ENCODE data around the gene TMEM184A. TPM values are rescaled to one million over a fixed set of nuclear protein-coding genes. Genes with fewer than 3 reads are reported as not detected.

TMEM184A gene
- total and polyA plus RNA-seq, 2 of the 4 experiments (the other 2 are of a cell fraction): 0.36 to 1.9 TPM

- Histone ChIP-seq H2AFZ (replicated peaks; ENCODE audit: low read length, poor library complexity) (no peak overlapping the region), H3K56ac (ENCODE audit: extremely low read depth, insufficient read depth, low read length) (no peak overlapping the region), H4K5ac (ENCODE audit: low read depth, low read length) (no peak overlapping the region), H3K79me1 (ENCODE audit: low read depth in 1 of 2, low read length in 2 of 2) (peaks cover 9 to 26% of the 10 kb centered on the region in 2 experiments; a peak in 3 of 4 replicates), H2BK5ac (ENCODE audit: low read depth, low read length, poor library complexity, severe bottlenecking) (no peak overlapping the region), H3K4me1 (ENCODE audit: control insufficient read depth, insufficient read depth, low read length) (peaks cover 14% of the 10 kb centered on the region), H2BK20ac (ENCODE audit: low read depth, low read length) (no peak overlapping the region), H3K4ac (ENCODE audit: low read depth, low read length) (no peak overlapping the region), H3K9me1 (ENCODE audit: insufficient read depth, low read length) (peaks cover 14% of the 10 kb centered on the region), H3K23ac (ENCODE audit: low read depth, low read length) (no peak overlapping the region), H4K91ac (ENCODE audit: insufficient read depth, low read depth, low read length) (no peak overlapping the region), H3K9ac (ENCODE audit: low read depth, low read length) (no peak overlapping the region), H3K4me2 (ENCODE audit: low read depth, low read length) (no peak overlapping the region), H3K4me3 (ENCODE audit: insufficient read depth, low read depth, low read length) (no peak overlapping the region), H4K20me1 (ENCODE audit: insufficient read depth, low read length) (no peaks in the 10 kb centered on the region; the same call in 1 of the 2 replicates), H3K18ac (ENCODE audit: low read depth, low read length) (no peak overlapping the region), H2BK120ac (ENCODE audit: low read depth, low read length) (no peak overlapping the region), H2AK9ac (replicated peaks; ENCODE audit: low read depth, low read length, poor library complexity) (no peak overlapping the region), H2AK5ac (ENCODE audit: low read depth, low read length) (no peak overlapping the region), H3K27me3 (ENCODE audit: control insufficient read depth, insufficient read depth, low read length) (no peaks in the 10 kb centered on the region), H3K36me3 (ENCODE audit: control insufficient read depth, insufficient read depth, low read length) (peaks cover 15% of the 10 kb centered on the region), H3K27ac (ENCODE audit: insufficient read depth, low read length) (no peak overlapping the region), H4K8ac (ENCODE audit: low read depth in 2 of 2, low read length in 2 of 2) (no peak overlapping the region), H3K9me3 (ENCODE audit: control insufficient read depth, insufficient read depth, low read length) (no peaks in the 10 kb centered on the region), H2BK15ac (ENCODE audit: low read depth, low read length) (no peak overlapping the region), H3K14ac (replicated peaks; ENCODE audit: low read depth, low read length) (no peak overlapping the region)
- BruUV-seq (replicated peaks): no TSS peak
- WGBS, 2 experiments (ENCODE audit: extremely low coverage in 2 of 2, insufficient read length in 1 of 2): 98% methylated on average over 12 of the region's 15 CpGs; no CpG with 5 or more reads in 1 of the 2 experiments
- ChIA-PET CTCF (no interaction called here), POLR2A (ENCODE audit: unreplicated experiment) (no interaction called here)
- dilution Hi-C loops (cut with HindIII; ENCODE audit: low sequenced_read_pairs, unreplicated experiment): no loop called here
- TF ChIP-seq NFE2L2 (IDR thresholded peaks at IDR 0.05; ENCODE audit: low read depth, low read length) (no peak), BHLHE40 (IDR thresholded peaks at IDR 0.05; ENCODE audit: low read depth, low read length) (no peak), MAFK (IDR thresholded peaks at IDR 0.05; ENCODE audit: low read depth, low read length) (no peak), RAD21 (IDR thresholded peaks at IDR 0.05; ENCODE audit: low read length) (no peak), CTCF (conservative IDR thresholded peaks at IDR 0.05; ENCODE audit: low read depth, low read length) (no peak), MXI1 (IDR thresholded peaks at IDR 0.05; ENCODE audit: borderline replicate concordance, low read depth, low read length) (no peak), RCOR1 (IDR thresholded peaks at IDR 0.05; ENCODE audit: insufficient replicate concordance, low read length) (no peak), SMC3 (IDR thresholded peaks at IDR 0.05; ENCODE audit: low read depth, low read length) (no peak), MAZ (IDR thresholded peaks at IDR 0.05; ENCODE audit: borderline replicate concordance, low read depth, low read length) (no peak), POLR2A (IDR thresholded peaks at IDR 0.05; ENCODE audit: low read depth, low read length) (no peak)
- in situ Hi-C loops (cut with MboI; ENCODE audit: low sequenced_read_pairs): no loop called here
- DNase-seq (no peak), ATAC-seq (ENCODE audit: low read depth) (no peak)
- intact Hi-C loops (cut with micrococcal nuclease): no loop called here
Observed at GRCh38 chr7:1563981-1564602, 8.1 kb upstream of the TMEM184A start.
